ENCODE data around the gene RNF187. TPM values are rescaled to one million over a fixed set of nuclear protein-coding genes. Genes with fewer than 3 reads are reported as not detected.

Gene RNF187
- 124 to 196 TPM (median 193 TPM) in 3 replicates for total RNA-seq
- long read RNA-seq, transcript RNF187-201 (4 exons, 3,017 nt) = major isoform, 516 of 583 reads
- long read RNA-seq, partial matches to known transcripts = 32 of 583 reads
- long read RNA-seq, other reads (novel, unspliced or antisense) = 35 of 583 reads

DNA sequence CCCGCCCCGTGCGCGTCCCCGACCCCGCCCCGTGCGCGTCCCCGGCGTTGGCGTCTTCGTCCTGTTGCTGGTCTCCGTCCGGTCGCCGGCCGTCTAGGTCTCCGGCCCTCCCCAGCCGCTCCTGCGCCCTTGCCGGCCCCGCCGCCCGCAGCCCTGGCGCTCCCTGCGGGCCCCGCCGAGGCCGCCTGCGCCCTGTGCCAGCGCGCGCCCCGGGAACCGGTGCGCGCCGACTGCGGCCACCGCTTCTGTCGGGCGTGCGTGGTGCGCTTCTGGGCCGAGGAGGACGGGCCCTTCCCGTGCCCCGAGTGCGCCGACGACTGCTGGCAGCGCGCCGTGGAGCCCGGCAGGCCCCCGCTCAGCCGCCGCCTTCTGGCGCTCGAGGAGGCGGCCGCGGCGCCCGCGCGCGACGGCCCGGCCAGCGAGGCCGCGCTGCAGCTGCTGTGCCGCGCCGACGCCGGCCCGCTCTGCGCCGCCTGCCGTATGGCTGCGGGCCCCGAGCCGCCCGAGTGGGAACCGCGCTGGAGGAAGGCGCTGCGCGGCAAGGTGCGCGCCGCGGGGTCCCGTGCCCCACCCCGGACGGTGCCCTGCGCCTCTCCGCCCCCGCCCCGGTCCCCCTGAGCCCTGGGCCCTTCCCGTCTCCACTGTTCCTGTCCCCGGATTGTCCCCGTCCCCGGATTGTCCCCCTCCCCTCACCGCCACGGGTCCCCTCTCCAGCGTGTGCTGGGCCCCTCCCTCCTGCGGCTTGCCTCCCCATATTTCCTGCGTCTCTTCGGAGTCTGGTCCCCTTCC, at the start of gene RNF187:
TSS of gene RNF187 (plus strand) at position 47 of the 789 bp plus-strand sequence.
- peak; percentile 94 for DNase-seq (ENCODE audit: low spot score)
- H3K9me3 Mint-ChIP-seq (ENCODE audit: low read depth) = no peaks in the 10 kb centered on the region
- peak within 1 kb of the TSS; percentile 89 for H3K4me3 Mint-ChIP-seq (ENCODE audit: unreplicated experiment)
- H3K4me1 Mint-ChIP-seq (ENCODE audit: low read depth) = peaks cover 43% of the 10 kb centered on the region
- peak within 1 kb of the TSS; percentile 100 for H3K27ac Mint-ChIP-seq (ENCODE audit: unreplicated experiment)
- peaks cover 14% of the 10 kb centered on the region for H3K36me3 Mint-ChIP-seq (ENCODE audit: low read depth)
- peak; percentile 25 for TF ChIP-seq CTCF (IDR thresholded peaks at IDR 0.05)
- no peaks in the 10 kb centered on the region for H3K27me3 Mint-ChIP-seq (ENCODE audit: low read depth)

DNA sequence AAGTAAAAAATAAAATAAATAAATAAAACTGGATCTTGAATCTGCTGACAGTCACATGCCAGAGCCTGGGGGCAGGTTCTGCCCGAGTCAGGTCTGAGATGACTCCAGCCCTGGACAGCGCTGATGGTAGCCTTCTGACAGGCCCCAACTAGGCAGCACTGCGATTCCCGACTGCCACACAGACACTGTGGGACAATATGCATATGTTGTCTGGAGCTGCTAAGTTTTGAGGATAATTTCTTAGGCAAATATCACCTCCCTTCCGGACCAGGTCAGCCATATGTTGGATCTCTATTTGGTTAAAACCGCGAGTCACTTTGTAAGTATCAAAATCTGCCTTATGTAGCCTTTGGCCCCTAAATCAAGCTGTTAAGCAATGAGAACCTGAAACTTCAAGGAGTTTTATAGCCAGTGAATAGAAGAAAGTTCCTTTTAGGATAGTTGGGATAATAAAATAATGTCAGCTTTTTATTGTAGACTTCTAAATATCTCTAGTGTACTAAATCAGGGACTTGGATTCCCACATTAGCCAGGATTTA, 49.7 kb upstream of the RNF187 start:
- no peak overlapping the region for H3K27ac Mint-ChIP-seq (ENCODE audit: unreplicated experiment)
- no peaks in the 10 kb centered on the region for H3K36me3 Mint-ChIP-seq (ENCODE audit: low read depth)
- TF ChIP-seq CTCF (IDR thresholded peaks at IDR 0.05) = no peak
- no peaks in the 10 kb centered on the region for H3K4me1 Mint-ChIP-seq (ENCODE audit: low read depth)
- no peak overlapping the region for H3K4me3 Mint-ChIP-seq (ENCODE audit: unreplicated experiment)
- DNase-seq (ENCODE audit: low spot score) = no peak
- no peaks in the 10 kb centered on the region for H3K9me3 Mint-ChIP-seq (ENCODE audit: low read depth)
- peaks cover 26% of the 10 kb centered on the region for H3K27me3 Mint-ChIP-seq (ENCODE audit: low read depth)

DNA sequence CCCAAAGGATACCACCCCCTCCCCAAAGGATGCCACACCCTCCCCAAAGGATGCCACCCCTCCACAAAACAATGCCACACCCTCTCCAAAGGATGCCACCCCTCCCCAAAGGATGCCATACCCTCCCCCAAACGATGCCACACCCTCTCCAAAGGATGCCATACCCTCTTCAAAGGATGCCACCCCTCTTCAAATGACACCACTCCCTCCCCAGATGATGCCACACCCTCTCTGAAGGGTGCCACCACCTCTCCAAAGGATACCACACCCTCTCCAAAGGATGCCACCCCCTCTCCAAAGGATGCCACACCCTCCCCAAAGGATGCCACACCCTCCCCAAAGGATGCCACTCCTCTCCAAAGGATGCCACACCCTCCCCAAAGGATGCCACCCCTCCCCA, 48.9 kb upstream of the RNF187 start:
- H3K36me3 Mint-ChIP-seq (ENCODE audit: low read depth) = no peaks in the 10 kb centered on the region
- no peak for TF ChIP-seq CTCF (IDR thresholded peaks at IDR 0.05)
- no peak for DNase-seq (ENCODE audit: low spot score)
- H3K4me1 Mint-ChIP-seq (ENCODE audit: low read depth) = no peaks in the 10 kb centered on the region
- no peak overlapping the region for H3K4me3 Mint-ChIP-seq (ENCODE audit: unreplicated experiment)
- H3K27ac Mint-ChIP-seq (ENCODE audit: unreplicated experiment) = no peak overlapping the region
- H3K27me3 Mint-ChIP-seq (ENCODE audit: low read depth) = peaks cover 29% of the 10 kb centered on the region
- no peaks in the 10 kb centered on the region for H3K9me3 Mint-ChIP-seq (ENCODE audit: low read depth)

- no peak for TF ChIP-seq CTCF (IDR thresholded peaks at IDR 0.05)
- no peak overlapping the region for H3K27ac Mint-ChIP-seq (ENCODE audit: unreplicated experiment)
- H3K9me3 Mint-ChIP-seq (ENCODE audit: low read depth) = no peaks in the 10 kb centered on the region
- no peak overlapping the region for H3K4me3 Mint-ChIP-seq (ENCODE audit: unreplicated experiment)
- H3K36me3 Mint-ChIP-seq (ENCODE audit: low read depth) = no peaks in the 10 kb centered on the region
- no peak for DNase-seq (ENCODE audit: low spot score)
- H3K4me1 Mint-ChIP-seq (ENCODE audit: low read depth) = peaks cover 10% of the 10 kb centered on the region
- H3K27me3 Mint-ChIP-seq (ENCODE audit: low read depth) = peaks cover 43% of the 10 kb centered on the region
Observed at GRCh38 chr1:228440761-228441500, 46.3 kb upstream of the RNF187 start.

- Mint-ChIP-seq H3K27ac (ENCODE audit: unreplicated experiment) (no peak overlapping the region), H3K4me3 (ENCODE audit: unreplicated experiment) (no peak overlapping the region), H3K27me3 (ENCODE audit: low read depth) (peaks cover 44% of the 10 kb centered on the region), H3K4me1 (ENCODE audit: low read depth) (peaks cover 14% of the 10 kb centered on the region), H3K9me3 (ENCODE audit: low read depth) (no peaks in the 10 kb centered on the region), H3K36me3 (ENCODE audit: low read depth) (no peaks in the 10 kb centered on the region)
- no peak for DNase-seq (ENCODE audit: low spot score)
- TF ChIP-seq CTCF (IDR thresholded peaks at IDR 0.05) = no peak
Observed at GRCh38 chr1:228443395-228443794, 43.8 kb upstream of the RNF187 start.

Data from chondrocyte (in vitro differentiated cells).